HG02678 (cell line): Measurements from ENCODE around the gene PARVA.
"Not testable (repeated sequence)": the region's sequence is repeated elsewhere in the genome, so short reads cannot be mapped to it uniquely, and the experiment has no call there.

Experiments used
- ATAC-seq: cut with Tn5 transposase; IDR thresholded peaks from one replicate; pipeline ENCODE4 v1.9.1; 2021; ENCODE audit warnings: mild to moderate bottlenecking, moderate library complexity; ENCODE audit not compliant: unreplicated experiment

PARVA gene, protein sequence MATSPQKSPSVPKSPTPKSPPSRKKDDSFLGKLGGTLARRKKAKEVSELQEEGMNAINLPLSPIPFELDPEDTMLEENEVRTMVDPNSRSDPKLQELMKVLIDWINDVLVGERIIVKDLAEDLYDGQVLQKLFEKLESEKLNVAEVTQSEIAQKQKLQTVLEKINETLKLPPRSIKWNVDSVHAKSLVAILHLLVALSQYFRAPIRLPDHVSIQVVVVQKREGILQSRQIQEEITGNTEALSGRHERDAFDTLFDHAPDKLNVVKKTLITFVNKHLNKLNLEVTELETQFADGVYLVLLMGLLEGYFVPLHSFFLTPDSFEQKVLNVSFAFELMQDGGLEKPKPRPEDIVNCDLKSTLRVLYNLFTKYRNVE

DNA sequence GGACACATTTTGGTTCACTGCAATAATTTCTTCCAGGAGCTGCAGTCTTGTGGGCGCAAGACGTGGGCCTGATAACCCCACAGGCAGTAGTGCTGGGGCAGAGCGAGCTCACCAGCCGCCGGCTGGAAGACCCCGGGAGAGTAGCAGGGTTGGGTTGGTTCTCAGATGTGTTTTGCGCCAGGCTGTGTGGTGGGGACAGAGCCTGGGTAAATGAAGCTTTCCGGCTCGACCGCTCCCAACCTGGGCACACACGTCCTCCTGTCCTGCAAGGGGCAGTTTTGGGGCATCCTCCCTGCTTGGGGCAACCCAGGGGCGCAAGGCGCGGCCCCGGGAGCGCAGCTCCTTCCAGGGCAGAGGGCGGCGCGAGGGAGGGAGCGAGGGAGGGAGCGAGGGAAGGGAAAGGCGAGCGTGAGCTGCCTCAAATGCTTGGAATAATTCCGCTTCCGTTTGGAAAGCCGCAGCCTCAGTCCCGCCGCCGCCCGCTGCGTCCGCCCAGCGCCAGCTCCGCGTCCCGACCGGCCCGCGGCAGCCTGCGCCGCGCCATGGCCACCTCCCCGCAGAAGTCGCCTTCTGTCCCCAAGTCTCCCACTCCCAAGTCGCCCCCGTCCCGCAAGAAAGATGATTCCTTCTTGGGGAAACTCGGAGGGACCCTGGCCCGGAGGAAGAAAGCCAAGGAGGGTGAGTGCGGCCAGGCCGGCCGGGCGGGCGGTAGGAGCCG lies at the start of gene PARVA:
Gene PARVA, plus strand, starts transcription at position 466 of the 718 bp plus-strand sequence. Its CDS starts 77 bp downstream, at position 543.
- ATAC-seq: no peak

GRCh38 chr11:12329169-12329568 lies 48.2 kb upstream of the PARVA start:
- no peak for ATAC-seq

- ATAC-seq: no peak
Observed at GRCh38 chr11:12329797-12330196, 47.6 kb upstream of the PARVA start.

- ATAC-seq: no peak
Observed at GRCh38 chr11:12330485-12331231, 46.7 kb upstream of the PARVA start.

DNA sequence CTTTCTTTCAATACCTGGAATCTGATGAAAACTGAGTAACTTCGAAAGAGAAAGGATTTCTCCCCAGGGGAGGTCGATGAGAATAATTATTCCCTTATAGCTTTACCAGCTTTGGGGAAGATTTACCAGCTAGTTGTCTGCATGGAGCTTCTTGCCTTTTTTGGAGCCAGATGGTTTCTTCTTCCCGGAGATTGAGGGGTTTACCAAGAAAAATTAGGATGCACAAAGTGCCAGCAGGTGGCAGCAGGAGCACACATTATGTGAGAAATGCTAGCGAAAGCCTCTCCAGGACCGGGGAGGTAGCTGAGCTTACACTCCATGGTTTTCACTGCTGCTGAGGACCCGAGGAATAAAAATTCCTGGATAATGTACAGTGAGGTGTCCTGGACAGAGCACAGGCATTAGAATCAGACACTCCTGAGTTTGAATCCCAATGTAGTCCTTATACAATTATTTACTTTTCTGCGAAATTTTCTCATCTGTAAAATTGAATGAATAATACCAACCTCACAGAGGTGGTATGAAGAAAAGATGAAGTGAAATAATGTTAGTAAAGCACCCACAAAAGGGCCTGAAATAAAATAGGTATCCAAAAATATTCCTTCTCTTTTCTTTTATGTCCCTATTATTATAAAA lies 46.0 kb upstream of the PARVA start:
- ATAC-seq: no peak

DNA sequence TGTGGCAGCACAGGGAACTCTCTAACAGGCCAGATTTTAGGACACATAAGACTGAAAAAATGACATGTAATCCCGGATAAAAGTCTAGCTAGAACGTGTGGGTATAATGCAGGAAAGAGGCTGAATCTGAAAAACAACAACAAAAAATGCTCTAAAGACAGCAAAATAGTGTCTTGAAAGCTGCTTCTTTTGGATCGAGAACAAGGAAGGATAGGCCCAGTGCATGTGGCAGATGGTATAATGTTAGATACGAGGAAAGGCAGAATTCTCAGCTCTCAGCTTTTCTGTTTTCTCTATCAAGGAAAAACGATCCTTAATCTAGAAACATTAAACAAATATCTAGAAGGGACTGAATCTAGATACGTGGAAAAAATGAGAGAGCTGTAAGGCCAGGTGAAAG lies 33.8 kb upstream of the PARVA start:
- ATAC-seq: no peak

DNA sequence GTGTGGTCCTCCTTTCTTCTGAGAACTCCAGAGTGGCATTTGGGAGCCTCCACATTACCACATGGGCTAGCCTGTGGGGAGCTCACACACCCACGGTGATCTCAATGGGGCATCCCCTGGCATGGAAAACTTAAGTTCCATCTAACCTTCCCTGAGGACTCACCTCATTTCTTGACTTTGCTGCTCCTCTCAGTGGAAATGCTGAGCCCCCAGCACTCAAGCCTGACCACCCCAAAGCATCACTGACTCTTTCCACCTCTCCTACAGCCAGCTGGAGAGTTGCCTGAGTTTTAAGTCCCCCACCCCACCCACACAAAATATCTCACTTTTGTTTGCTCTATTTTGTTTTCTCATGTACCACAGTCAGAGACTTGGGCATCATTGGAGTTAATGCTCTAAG lies 23.8 kb upstream of the PARVA start:
- ATAC-seq: no peak

- ATAC-seq: no peak
Observed at GRCh38 chr11:12354750-12355545, 22.4 kb upstream of the PARVA start.

- ATAC-seq: no peak
Observed at GRCh38 chr11:12356944-12357655, 20.3 kb upstream of the PARVA start.

DNA sequence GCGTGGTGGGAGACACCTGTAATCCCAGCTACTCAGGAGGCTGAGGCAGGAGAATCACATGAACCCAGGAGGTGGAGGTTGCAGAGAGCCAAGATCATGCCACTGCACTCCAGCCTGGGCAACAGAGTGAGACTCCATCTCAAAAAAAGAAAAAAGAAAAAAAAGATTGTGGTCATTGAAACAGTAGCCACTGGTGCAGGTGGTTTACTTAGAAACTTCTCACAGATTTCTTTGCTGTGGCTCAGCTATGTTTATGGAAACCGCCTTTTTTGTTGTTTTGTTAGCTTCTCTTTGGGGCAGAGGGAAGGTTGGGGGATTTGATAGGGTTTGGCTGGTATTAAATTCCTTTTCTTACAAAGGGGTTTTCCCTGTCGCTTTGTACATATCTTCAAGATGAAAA lies 19.7 kb upstream of the PARVA start:
- not testable (repeated sequence) for ATAC-seq

- ATAC-seq: no peak
Observed at GRCh38 chr11:12358302-12359188, 18.8 kb upstream of the PARVA start.

DNA sequence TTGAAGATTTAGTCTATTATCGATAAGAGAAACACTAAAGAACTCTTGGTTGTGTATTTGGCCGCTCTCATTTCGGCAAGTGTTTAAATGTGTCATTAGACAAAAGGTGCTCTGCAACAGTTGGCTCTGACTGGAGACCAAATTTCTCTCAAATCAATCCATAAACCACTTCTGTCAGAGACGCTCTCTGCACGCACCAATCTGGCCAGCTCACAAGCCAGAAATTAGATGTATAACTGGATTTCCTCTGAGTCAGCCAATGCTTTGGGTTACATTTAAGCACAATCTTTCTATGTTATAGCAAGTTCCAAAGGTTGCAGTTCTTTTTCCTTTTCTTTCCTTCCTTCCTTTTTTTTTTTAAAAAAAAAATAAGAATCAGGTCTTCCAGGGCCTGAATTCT lies 17.6 kb upstream of the PARVA start:
- ATAC-seq: no peak

DNA sequence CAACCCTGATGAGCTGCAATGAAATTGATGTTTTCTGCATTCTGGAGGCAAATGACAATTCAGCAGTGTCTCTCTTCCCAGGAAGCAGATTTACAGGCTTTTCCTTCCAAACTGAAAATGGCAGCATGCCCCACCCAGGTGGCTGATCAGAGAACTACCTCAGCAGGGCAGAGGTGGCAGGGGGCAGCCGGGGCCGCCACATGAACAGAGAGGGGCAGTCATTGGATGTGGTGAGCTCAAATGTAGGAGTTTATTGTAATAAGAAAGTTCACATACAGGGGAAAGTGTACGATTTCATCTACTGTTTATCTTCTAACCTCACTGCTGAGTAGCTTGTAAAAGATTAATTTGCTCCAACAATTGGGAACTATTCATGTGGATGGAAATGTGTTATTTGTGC lies 15.7 kb upstream of the PARVA start:
- ATAC-seq: no peak

- no peak for ATAC-seq
Observed at GRCh38 chr11:12362857-12363256, 14.5 kb upstream of the PARVA start.

- ATAC-seq: no peak
Observed at GRCh38 chr11:12363373-12363772, 14.0 kb upstream of the PARVA start.

DNA sequence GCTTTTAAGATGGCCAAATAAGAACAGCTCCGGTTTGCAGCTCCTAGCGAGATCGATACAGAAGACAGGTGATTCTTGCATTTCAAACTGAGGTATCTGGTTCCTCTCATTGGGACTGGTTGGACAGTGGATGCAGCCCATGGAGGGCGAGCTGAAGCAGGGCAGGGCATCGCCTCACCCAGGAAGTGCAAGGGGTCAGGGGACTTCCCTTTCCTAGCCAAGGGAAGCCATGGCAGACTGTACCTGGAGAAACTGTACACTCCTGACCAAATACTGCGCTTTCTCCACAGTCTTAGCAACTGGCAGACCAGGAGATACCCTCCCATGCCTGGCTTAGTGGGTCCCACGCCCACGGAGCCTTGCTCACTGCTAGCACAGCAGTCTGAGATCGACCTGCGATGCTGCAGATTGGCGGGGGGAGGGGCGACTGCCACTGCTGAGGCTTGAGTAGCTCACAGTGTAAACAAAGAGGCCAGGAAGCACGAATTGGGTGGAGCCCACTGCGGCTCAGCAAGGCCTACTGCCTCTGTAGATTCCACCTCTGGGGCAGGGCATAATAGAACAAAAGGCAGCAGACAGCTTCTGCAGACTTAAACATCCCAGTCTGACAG lies 11.3 kb upstream of the PARVA start:
- not testable (repeated sequence) for ATAC-seq

DNA sequence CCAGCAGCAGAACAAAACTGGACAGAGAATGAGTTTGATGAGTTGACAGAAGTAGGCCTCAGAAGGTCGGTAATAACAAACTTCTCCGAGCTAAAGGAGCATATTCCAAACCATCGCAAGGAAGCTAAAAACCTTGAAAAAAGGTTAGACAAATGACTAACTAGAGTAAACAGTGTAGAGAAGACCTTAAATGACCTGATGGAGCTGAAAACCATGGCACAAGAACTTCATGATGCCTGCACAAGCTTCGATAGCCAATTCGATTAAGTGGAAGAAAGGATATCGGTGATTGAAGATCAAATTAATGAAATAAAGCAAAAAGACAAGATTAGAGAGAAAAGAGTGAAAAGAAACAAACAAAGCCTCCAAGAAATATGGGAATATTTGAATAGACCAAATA lies 10.3 kb upstream of the PARVA start:
- not testable (repeated sequence) for ATAC-seq

- no peak for ATAC-seq
Observed at GRCh38 chr11:12372111-12372510, 5.3 kb upstream of the PARVA start.
